Glomerular endothelial cell (primary cell): ENCODE results near the gene ERCC2. TPM values are rescaled to one million over a fixed set of nuclear protein-coding genes. Genes with fewer than 3 reads are reported as not detected.

Experiments
- DNase-seq: peaks from one replicate; pipeline ENCODE4 v3.0.0-alpha.2; 2011; ENCODE audit warnings: low read depth, low spot score; ENCODE audit errors: extremely low read depth
- total RNA-seq: library from RNA; depleted of rRNA; stranded (reverse); fragments of >200 nt; gene quantifications from 2 replicates; pipeline ENCODE4 v1.2.3, GENCODE V29; 2015

The ERCC2 gene
- total RNA-seq, 1 donor from 2014 or later = 51.5 TPM

DNA sequence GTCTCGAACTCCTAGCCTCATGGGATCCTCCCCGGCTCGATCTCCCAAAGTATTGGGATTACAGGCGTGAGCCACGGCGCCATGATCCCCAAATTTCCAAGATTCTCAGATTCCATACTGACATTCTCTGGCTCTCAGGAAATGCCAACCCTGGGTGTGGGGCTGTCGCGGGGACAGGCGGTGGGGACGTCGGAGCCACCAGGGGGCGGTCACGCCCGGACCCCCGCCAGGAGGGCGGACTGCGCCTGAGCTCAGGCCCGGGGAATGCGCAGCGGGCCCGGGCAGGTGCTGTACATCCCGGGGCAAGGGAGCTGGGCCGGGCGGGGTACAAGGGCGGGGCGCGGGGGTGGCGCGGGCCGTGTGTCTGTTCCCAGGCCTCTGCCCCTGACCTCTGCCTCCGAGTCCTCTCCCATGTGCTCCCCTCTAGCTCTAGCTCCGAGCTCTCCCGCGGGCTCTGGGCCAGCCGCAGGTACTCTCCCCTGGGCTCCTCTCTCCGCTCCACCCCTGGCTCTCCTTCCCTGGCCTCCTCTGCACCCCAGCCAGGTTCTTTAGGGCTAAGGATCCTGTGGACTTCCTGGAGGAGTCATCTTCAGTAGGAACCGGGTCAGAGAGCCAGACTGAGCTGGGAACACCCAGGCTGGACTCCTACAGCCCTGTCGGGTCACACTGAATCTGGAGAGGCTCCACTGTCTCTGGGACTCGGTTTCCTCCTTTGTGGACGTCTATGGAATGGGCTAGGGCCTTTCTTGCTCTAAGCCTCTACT, 32.1 kb upstream of the ERCC2 start:
- no peak for DNase-seq

DNA sequence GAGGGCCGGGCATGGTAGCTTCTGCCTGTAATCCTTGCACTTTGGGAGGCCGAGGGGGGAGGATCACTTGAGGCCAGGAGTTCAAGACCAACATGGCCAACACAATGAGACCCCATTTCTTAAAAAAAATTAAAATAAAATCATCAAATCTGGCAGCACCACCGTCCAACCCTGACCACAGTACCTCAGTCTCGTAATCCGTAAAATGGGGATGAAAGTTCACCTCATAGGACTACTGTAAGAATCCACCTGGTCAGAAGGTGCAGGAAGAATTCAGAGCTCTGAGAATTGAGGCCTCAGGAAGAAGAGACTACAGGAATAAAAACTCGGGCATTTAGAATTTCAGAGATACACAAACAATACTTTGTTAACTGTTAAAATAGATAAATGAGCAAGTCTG, 31.4 kb upstream of the ERCC2 start:
- DNase-seq = no peak

DNA sequence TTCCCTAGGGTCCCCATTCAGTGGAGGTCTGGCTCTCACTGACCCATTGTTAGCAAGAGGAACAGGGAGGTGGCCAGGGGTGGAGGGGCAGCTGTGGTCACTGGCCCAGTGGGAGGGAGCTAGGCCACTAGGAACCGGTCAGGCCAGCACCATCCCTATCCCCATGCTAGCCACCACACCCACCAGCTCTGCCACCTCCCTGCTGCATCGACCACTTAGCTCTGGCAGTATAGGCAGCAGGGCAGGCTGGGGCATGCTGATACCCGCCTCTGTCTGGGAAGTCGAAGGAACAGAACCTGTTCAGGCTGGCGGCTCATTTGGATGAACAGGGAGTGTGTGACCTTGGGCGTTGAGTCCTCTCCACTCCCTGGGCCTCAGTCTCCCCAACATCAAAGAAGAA, 29.8 kb upstream of the ERCC2 start:
- DNase-seq = no peak

DNA sequence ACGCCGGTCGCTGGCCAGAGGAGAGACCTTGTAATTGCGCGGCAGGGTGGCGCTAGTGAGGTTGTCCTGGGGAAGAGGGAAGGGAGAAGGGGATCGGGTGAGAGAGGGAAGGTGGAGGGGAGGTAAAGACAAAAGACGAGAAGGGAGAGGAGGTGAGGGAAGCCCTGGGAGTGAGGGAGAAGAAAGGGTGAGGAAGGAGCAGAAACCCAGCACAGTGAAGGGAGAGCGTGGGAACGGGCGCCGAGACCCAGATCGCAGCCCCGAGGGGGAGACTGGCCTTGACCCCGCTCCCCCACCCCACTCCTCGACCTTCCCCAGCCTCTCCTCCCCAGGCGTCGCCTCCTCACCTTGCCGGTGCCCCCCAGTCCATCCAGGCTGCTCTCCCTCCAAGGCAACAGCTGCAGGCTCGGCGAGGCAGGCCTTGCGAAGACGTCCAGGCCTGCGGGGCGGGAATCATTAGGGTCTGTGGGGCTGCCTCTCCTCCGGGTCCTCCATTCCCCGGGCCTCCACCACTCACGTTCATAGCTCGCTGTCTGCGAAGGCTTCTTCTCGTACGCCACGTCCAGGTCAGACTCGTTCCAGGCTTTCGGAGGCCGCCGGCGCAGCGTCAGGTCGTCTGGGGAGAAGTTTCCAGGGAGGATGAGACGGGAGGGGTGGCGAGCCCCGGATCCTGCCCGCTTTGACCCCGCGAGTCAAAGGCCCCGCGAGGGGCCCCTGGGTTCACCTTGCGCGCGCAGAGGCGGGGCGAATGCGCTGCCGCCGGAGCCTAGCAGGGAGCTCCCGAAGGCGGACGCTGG, 25.6 kb upstream of the ERCC2 start:
- DNase-seq = no peak

DNA sequence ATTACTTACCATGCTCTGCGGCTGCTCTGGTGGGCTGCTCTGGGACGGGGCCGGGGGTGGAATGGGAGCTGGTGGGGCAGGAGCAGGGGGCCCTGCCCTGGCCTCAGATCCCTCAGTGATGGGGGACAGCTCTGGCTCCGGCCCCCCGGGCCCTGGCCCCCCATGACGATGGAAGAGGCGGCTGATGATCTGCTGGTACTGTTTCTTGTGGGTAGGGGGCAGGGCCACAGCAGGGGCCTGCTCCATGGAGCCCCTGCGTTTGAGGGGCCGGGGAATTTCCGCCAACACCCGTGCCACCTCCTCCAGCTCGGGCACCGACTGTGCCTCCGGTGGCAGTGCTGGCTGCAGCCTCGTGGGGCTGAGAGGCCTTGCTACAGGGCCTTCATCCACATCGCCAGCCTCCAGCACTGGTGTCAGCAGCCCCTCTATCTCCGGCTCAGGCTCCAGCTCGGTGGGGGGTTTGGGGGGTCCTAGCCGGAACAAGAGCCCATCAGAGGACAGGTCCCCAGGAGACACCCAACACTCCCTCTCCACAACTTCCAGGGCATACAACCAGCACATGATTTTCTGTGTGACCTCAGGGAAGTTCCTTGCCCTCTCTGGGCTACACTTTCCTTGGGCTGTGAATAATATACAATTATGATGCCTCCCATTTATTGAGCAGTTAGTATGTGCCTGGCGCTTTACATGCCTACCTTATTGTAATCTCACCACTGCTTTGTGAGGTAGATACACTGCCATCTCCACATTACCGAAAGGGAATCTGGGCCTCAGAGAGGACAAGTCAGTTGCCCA, 21.7 kb upstream of the ERCC2 start:
- DNase-seq = no peak

DNA sequence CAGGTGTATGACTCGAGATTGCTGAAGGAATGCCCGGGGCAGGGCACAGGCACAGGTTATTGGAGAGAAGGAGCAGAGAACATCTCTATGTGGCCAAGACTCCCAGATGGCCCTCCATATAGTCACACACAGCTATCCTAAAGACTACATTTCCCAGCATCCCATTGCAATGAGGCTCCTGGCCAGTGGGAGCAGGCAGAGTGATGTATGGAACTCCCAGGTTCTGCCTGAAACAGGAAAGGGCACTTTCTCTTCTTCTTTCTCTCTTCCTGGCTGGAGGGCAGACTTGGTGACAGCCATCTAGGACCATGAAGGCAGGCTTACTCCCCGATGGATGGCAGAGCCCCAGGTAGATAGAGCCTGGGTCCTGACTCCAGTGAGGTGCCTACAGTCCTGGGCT, 21.0 kb upstream of the ERCC2 start:
- no peak for DNase-seq

DNA sequence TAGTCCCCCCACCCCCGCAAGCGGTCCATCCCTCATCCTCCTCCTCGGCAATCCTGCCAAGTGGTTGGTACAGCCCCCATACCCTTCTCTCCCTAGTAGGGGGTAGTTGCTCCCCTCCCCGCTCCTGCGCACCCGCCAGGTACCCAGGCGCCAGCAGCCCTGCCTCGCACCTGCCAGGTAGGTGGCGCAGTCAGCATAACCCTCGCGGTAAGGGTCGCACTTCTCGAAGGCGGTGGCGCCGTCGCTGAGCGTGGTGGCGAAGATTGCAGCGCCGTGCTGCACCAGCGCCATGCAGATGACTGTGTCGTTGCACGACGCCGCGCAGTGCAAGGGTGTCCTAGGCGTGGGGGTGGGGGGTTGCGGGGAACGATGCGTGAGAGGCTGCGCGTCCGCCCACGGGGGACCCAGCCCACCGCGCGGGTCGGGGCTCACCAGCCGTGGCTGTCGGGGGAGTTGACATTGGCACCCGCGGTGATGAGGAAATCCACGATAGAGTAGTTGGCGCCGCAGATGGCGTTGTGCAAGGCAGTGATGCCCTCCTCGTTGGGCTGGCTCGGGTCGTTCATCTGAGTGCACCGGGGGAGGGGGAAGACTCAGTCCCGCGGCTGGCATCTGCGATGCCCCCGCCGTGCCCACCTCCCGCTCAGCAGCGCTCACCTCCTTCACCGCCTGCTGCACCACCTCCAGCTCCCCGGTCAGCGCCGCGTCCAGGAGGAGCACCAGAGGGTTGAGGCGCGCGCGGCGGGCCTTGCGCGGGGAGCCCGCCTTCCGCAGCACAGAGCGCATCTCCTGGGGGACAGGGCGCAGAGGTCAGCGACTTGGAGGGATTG, 15.2 kb upstream of the ERCC2 start:
- no peak for DNase-seq

DNA sequence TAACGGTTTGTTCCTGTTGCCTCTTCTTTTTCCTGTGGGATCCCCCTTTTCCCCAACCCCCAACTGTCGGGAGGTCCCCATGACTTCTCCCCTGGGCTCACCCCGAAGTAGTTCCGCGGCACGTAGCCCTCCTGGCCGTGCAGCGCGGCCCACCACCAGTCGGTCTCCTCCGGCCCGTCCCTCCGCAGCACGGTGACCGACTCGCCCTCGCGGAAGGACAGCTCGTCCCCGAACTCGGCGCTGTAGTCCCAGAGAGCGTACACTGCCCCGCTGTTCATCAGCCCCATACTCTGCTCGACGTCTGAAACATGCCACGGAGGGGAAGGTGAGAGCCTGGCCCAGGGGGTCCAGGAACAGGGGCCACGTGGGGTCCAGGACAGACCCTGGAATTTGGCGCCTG, 12.1 kb upstream of the ERCC2 start:
- DNase-seq = no peak

DNA sequence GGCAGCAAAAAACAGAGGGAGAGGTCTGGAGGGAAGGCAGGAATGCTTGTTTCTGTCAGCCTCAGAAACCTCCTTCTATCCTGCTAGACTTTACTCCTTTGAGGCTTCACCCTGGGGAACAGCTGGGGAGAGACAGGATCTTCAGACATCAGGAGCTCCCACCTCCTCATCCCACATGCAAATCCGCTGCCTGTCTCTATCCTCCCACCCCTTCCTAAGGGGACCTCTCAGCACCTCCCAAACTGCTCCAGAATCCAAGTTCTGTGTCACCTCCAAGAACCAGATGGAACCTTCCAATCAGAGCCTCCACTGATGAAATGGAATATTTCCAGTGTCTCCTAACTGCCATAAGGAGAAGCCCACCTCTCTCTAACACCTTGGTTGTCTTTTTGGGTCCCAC, 9.7 kb upstream of the ERCC2 start:
- DNase-seq = no peak

DNA sequence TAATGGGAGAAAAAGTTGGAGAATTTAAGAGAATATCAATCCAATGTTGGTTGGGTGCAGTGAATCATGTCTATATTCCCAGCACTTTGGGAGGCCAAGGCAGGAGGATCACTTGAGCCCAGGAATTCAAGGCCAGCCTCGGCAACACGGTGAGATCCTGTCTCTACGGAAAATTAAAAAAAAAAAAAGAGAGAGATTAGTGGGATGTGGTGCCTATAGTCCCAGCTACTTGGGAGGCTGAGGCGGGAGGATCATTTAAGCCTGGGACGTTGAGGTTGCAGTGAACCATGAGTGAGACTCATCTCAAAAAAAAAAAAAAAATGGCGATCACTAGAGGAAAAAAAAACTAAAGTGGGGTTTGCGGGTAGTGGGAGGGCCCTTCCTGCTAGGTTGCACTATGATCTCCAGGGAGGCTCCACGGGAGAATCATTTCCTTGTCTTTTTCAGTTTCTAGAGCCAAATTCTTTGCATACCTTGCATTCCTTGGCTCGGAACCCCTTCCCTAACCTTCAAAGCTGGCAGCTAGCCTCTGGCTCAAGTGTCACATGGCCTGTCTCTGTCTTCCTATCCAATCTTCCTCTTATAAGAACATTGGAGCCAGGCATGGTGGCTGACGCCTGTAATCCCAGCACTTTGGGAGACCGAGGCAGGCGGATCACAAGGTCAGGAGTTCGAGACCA, 5.8 kb upstream of the ERCC2 start:
- DNase-seq = peak; percentile 86

DNA sequence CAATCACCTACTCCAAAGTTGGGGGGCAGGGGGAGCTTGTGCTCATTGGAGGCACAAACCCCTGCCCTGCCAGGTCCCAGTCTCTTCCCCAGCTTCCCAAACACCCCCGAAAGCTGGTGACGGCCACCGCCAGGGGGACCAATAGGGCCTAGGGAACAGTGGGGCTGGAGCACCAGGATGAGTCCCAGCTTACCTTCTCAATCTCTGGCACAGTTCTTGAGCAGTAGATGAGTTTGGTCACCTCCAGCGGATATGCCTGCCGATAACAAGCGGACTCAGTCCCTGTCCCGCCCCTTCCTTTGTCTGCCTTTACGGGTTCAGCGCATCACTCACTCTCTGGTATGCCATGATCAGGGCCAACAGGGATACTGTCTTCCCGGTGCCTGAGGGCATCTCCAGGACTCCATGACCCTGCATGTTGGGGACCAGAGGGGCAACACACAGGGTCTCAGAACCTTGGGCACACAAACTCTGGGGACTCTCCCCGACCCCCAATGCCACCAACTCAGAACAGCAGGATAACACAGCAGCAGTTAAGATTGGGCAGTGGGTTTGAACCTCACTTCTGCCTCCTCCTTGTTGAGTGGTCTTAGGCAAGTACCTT, 1.5 kb downstream of the ERCC2 start:
- no peak for DNase-seq

DNA sequence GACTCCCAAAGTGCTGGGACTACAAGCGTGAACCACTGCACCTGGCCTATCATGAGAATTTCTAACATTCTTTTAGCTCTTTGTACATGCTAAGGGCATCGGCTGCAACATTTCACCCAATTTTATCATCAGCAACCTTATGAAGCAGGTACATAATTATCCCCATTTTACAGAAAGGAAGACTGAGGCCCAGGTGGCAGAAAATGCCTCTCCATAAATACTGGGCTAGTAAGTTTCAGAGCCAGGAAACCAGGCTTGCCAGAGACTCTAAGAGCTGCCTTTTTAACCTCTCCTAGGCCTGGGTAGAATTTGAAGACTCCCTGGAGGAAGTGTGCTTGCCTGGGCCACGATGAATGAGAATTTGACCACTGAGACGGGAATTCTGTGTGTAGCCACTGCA, 2.2 kb downstream of the ERCC2 start:
- DNase-seq = no peak

DNA sequence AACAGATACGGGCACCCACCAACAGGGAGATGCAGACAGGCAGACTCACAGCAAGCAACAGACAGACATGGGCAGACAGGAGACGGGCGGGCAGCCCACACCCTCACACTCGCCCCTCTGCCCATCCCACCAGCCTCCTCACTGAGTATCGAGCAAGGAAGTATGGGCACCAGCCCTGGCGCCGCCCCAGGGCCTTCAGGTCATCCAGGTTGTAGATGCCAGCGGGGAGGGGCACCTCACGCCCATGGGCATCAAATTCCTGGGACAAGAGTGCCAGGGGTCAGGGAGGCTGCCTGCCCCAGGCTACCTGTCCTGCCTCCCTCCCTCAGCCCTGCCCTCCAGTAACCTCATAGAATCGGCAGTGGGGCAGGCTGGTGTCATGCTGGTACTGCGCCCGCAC, 5.7 kb downstream of the ERCC2 start:
- no peak for DNase-seq

DNA sequence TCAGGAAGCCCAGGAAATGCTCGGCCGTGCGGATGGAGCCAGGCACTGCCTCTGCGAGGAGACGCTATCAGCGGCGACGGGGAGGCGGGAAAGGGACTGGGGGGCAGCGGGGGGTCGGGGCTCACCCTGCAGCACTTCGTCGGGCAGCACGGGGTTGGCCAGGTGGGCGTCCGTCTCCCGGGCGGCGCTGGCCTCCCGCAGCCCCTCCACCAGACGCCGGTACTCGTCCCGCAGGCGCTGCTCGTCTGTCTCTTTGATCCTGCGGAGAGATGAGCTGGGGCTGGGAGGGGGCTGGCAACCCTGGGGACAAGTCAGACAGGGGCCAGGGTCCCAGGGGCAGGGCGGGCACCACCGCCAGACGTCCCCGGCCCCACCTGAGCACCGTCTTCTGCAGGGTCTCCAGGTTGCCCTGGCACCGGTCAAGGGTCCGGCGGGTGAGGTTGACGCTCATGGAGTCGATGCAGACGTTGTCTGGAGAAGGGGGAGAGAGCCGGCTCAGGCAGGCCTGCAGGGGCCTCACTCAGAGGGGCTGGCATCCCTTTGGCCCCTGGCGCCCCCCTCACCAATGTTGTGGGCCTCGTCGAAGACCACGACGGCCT, 6.4 kb downstream of the ERCC2 start:
- DNase-seq = no peak

DNA sequence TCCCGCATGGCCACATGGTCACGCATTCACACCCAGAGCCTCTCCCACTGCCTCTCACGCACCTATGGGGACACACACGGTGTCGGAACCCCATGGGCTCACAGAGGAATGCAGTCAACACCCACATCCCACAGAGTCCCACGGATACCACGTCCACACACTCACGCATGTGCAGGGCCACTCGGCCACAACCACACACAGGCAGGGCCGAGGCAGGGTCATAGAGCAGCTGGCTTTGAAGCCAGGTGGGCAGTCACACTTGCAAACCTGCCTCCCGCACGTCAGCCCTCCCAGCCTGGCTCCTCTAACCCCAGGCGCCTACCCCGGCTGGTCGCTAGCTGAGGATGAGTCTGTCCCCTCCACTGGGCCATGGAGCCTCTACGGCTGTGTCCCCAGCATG, 8.1 kb downstream of the ERCC2 start:
- no peak for DNase-seq

DNA sequence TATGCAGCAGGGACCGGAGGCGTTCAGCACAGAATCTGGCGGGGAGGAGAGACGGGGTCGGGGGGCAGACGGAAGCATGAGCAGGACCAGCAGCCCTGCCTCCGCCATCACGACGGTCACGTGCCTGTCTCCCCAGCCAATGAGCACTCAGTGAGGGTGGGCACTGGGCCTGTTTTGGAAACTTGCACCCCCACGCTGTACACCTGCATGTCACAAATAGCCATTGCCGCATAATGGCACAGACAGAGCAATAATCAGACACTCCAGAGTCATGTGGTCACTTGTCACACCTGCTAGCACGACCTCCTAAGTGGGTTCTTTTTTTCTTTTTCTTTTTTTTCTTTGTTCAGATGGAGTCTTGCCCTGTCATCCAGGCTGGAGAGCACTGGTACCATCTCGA, 8.8 kb downstream of the ERCC2 start:
- no peak for DNase-seq

DNA sequence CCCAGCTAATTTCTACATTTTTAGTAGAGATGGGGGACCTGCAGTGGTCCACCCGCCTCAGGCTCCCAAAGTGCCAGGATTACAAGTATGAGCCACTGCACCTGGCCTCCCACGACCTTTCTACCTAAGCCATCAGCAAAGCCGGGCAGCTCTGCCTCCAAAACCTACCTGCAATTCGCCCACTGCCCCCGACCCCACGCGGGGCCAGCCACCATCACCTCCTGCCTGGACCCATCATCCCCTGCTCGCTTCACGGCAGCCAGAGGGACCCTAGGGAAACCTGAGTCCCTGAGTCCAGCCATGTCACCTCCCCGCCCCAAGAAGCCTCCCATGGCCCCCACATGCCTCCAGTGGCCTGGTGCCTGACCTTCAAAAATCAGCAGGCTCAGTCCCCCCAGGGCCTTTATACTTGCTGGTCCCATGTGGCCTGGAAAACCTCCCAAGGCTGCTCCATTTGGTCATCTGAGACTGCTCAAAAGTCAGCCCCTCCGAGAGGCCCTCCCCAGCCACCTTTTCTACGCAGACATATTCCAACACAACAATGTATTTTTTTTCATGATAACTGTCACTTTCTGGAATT, 12.1 kb downstream of the ERCC2 start:
- no peak for DNase-seq

DNA sequence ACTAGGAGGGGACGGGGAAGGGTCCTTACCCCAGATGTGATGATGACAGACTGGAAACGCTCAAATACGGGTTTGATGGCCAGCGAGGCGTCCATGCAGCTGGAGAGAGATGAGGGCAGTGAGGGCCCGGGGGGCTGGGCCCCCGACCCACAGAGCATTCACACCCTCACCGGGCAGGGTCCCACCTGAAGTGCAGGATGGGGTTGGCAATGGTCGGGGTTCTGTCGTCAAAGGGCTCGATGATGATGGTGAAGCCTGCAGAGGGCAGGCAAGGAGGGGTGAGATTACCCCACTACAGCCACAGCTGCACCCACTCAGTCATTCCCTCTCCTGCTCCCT, 13.0 kb downstream of the ERCC2 start:
- no peak for DNase-seq
